Common myeloid progenitor, CD34-positive (primary cell): ENCODE results near the gene PTCSC3.
"Not testable (repeated sequence)": the region's sequence is repeated elsewhere in the genome, so short reads cannot be mapped to it uniquely, and the experiment has no call there.

ENCODE experiments used
- CTCF ChIA-PET: fragments of 350-600 bp; sonication (Branson Sonifier 250); formaldehyde crosslinking; loops from one replicate; lab custom pipeline; 2021; ENCODE audit warnings: antibody characterized with exemption; lab: Charles Lee
- POLR2A ChIA-PET: fragments of 350-600 bp; sonication (Branson Sonifier 250); formaldehyde crosslinking; loops from one replicate; lab custom pipeline; 2021; ENCODE audit warnings: antibody characterized with exemption; lab: Charles Lee
- DNase-seq, 3 donors: peaks; one replicate each; pipeline versions ENCODE4 v3.0.0 to v3.0.0-alpha.2; 2013
- H3K27ac ChIP-seq, 2 experiments: 1 replicate in 1 of 2; 2 replicates in 1 of 2; pipeline ENCODE4 v1.7.0; 2013; ENCODE audit warnings: inconsistent platforms in 2 of 2, low read length in 2 of 2, mild to moderate bottlenecking in 2 of 2, low read depth in 1 of 2, moderate library complexity in 1 of 2; ENCODE audit not compliant: severe bottlenecking in 2 of 2, insufficient read depth in 1 of 2, poor library complexity in 1 of 2
- H3K27me3 ChIP-seq, 5 experiments: replicated peaks in 2 of 5; 1 replicate in 3 of 5; 2 replicates in 2 of 5; pipeline versions ENCODE4 v1.6.1 to v1.7.0; 2013; ENCODE audit warnings: low read length in 4 of 5, mild to moderate bottlenecking in 2 of 5, moderate library complexity in 2 of 5, inconsistent platforms in 1 of 5; ENCODE audit not compliant: insufficient read depth in 5 of 5, control insufficient read depth in 4 of 5
- H3K36me3 ChIP-seq, 4 experiments: 1 replicate in 2 of 4; 2 replicates in 2 of 4; pipeline versions ENCODE4 v1.6.1 to v1.7.0; 2013; ENCODE audit warnings: low read length in 3 of 4, control low read depth in 1 of 4, mild to moderate bottlenecking in 1 of 4; ENCODE audit not compliant: control insufficient read depth in 4 of 4, insufficient read depth in 4 of 4
- H3K4me1 ChIP-seq, 4 experiments: 1 replicate in 3 of 4; 2 replicates in 1 of 4; pipeline versions ENCODE4 v1.6.1 to v1.7.1; 2013; ENCODE audit warnings: low read length in 3 of 4, mild to moderate bottlenecking in 3 of 4, control low read depth in 1 of 4, inconsistent platforms in 1 of 4, moderate library complexity in 1 of 4; ENCODE audit not compliant: control insufficient read depth in 4 of 4, insufficient read depth in 4 of 4; ENCODE audit errors: control extremely low read depth in 1 of 4
- H3K4me3 ChIP-seq, 7 experiments: 1 replicate in 4 of 7; 2 replicates in 3 of 7; pipeline versions ENCODE4 v1.5.1 to v1.7.0; 2013; ENCODE audit warnings: mild to moderate bottlenecking in 7 of 7, low read length in 6 of 7, moderate library complexity in 6 of 7, inconsistent platforms in 2 of 7, low read depth in 2 of 7, control low read depth in 1 of 7; ENCODE audit not compliant: insufficient read depth in 4 of 7, control insufficient read depth in 1 of 7; ENCODE audit errors: extremely low read depth in 1 of 7
- H3K9me3 ChIP-seq, 5 experiments: 1 replicate in 4 of 5; 2 replicates in 1 of 5; pipeline versions ENCODE4 v1.6.1 to v1.7.1; 2013; ENCODE audit warnings: low read length in 4 of 5, mild to moderate bottlenecking in 2 of 5, inconsistent platforms in 1 of 5, low read depth in 1 of 5, moderate library complexity in 1 of 5; ENCODE audit not compliant: control insufficient read depth in 4 of 5, insufficient read depth in 2 of 5; ENCODE audit errors: control extremely low read depth in 1 of 5
- WGBS: methylation state at CpG from one replicate; pipeline ENCODE4 v1.1.5; 2013; ENCODE audit not compliant: insufficient coverage; 5-methylcytosine and 5-hydroxymethylcytosine counted together

PTCSC3 gene

GRCh38 chr14:36111822-36112583 lies 64.5 kb downstream of the PTCSC3 start:
- Histone ChIP-seq H3K36me3 (no peaks in the 10 kb centered on the region), H3K27me3 (peaks cover 0 to 8% (median 2%) of the 10 kb centered on the region in 5 experiments), H3K4me3 (no peak overlapping the region), H3K4me1 (no peaks in the 10 kb centered on the region), H3K9me3 (no peaks in the 10 kb centered on the region), H3K27ac (no peak overlapping the region)
- DNase-seq, result no peak
- CTCF ChIA-PET, result no interaction called here
- POLR2A ChIA-PET, result no interaction called here
- no CpG with 5 or more reads among the region's 3 CpGs for WGBS

- 17% methylated on average over 1 of the region's 1 CpG for WGBS
- Histone ChIP-seq H3K4me1 (no peaks in the 10 kb centered on the region), H3K27ac (no peak overlapping the region), H3K4me3 (no peak overlapping the region), H3K9me3 (no peaks in the 10 kb centered on the region), H3K27me3 (peaks cover 1 to 14% (median 6%) of the 10 kb centered on the region in 5 experiments), H3K36me3 (no peaks in the 10 kb centered on the region)
- ChIA-PET POLR2A (no interaction called here), CTCF (no interaction called here)
- DNase-seq, result no peak
These were observed 71.1 kb downstream of the PTCSC3 start for GRCh38 chr14:36105401-36105800.

- H3K36me3 ChIP-seq, CTCF ChIA-PET, H3K4me1 ChIP-seq, H3K4me3 ChIP-seq, POLR2A ChIA-PET, H3K9me3 ChIP-seq, H3K27ac ChIP-seq, DNase-seq: not testable (repeated sequence)
- H3K27me3 ChIP-seq, result peaks cover 0 to 14% (median 6%) of the 10 kb centered on the region in 5 experiments
- 83% methylated on average over 1 of the region's 7 CpGs for WGBS
These were observed 72.3 kb downstream of the PTCSC3 start for GRCh38 chr14:36104258-36104657.

DNA sequence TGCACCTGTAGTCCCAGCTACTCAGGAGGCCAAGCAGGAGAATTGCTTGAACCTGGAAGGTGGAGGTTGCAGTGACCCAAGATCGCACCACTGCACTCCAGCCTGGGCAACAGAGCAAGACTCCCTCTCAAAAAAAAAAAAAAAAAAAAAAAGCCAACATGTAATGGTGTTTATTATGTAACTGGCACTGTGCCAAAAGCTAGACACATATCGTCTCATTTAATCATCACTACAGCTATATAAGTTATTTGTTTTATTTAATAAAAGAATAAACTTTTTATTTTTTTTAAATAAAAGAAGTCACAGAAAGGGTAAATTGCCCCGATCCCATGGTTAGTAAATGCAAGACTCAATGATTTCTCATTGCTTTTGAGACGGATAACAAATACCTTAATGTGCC lies 76.9 kb downstream of the PTCSC3 start:
- POLR2A ChIA-PET, result no interaction called here
- Histone ChIP-seq H3K4me3 (no peak overlapping the region), H3K27ac (no peak overlapping the region), H3K27me3 (peaks cover 1 to 13% (median 4%) of the 10 kb centered on the region in 5 experiments), H3K9me3 (no peaks in the 10 kb centered on the region), H3K36me3 (no peaks in the 10 kb centered on the region), H3K4me1 (no peaks in the 10 kb centered on the region)
- 95% methylated on average over 2 of the region's 4 CpGs for WGBS
- CTCF ChIA-PET, result no interaction called here
- no peak for DNase-seq

GRCh38 chr14:36097356-36097755 lies 79.2 kb downstream of the PTCSC3 start:
- Histone ChIP-seq H3K4me3 (no peak overlapping the region), H3K27me3 (peaks cover 0 to 6% (median 0%) of the 10 kb centered on the region in 5 experiments), H3K27ac (no peak overlapping the region), H3K36me3 (no peaks in the 10 kb centered on the region), H3K9me3 (no peaks in the 10 kb centered on the region), H3K4me1 (no peaks in the 10 kb centered on the region)
- ChIA-PET CTCF (no interaction called here), POLR2A (no interaction called here)
- no peak for DNase-seq
- WGBS, result no CpG with 5 or more reads among the region's 1 CpG

DNA sequence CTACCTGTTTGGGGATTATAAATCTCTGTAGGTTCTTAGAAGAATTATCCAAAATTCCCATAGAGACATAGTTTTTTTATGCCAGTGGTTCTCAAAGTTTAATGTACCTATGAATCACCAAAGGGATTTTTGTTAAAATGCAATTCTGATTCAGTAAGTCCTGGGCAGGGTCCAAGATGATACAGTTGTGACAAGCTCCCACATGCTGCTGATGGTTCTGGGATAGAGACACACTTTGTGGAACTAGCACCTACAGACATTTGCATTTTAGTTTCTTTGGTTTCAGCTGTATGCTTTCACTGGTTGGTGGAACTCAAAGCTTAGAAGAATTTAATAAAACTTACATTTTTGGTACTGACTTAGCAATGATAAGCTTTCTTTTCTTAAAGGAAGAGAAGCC lies 80.4 kb downstream of the PTCSC3 start:
- CTCF ChIA-PET, result no interaction called here
- no peak for DNase-seq
- peaks cover 0 to 3% (median 1%) of the 10 kb centered on the region in 5 experiments for H3K27me3 ChIP-seq
- H3K4me1 ChIP-seq, result no peaks in the 10 kb centered on the region
- POLR2A ChIA-PET, result no interaction called here
- no peaks in the 10 kb centered on the region for H3K36me3 ChIP-seq
- H3K27ac ChIP-seq, result no peak overlapping the region
- H3K9me3 ChIP-seq, result no peaks in the 10 kb centered on the region
- H3K4me3 ChIP-seq, result no peak overlapping the region

GRCh38 chr14:36094963-36095362 lies 81.6 kb downstream of the PTCSC3 start:
- WGBS, result 79% methylated on average over 3 of the region's 4 CpGs
- POLR2A ChIA-PET, result no interaction called here

More at GRCh38 chr14:36094963-36095362, 81.6 kb downstream of the PTCSC3 start:
- Histone ChIP-seq H3K36me3 (no peaks in the 10 kb centered on the region), H3K27ac (no peak overlapping the region), H3K9me3 (no peaks in the 10 kb centered on the region), H3K4me3 (no peak overlapping the region), H3K4me1 (no peaks in the 10 kb centered on the region), H3K27me3 (peaks cover 0 to 3% (median 1%) of the 10 kb centered on the region in 5 experiments)
- CTCF ChIA-PET, result no interaction called here
- DNase-seq, result no peak
